H1 (cell line): ENCODE measurements around the gene ALLC. TPM values are rescaled to one million over a fixed set of nuclear protein-coding genes. Genes with fewer than 3 reads are reported as not detected.

ENCODE experiments used
- CTCF ChIA-PET: fragments of 300-600 bp; sonication (Branson Sonifier 250); formaldehyde crosslinking; loops from one replicate; lab custom pipeline; 2021; ENCODE audit not compliant: partially characterized antibody; lab: Charles Lee
- POLR2A ChIA-PET: fragments of 300-600 bp; sonication (Branson Sonifier 250); formaldehyde crosslinking; loops from one replicate; lab custom pipeline; 2021; ENCODE audit warnings: inconsistent platforms; ENCODE audit not compliant: partially characterized antibody; lab: Charles Lee
- DNase-seq, 2 experiments: peaks; one replicate each; pipeline versions ENCODE4 v3.0.0 to v3.0.0-alpha.2; 2010 to 2022; ENCODE audit warnings: low spot score in 2 of 2, low read depth in 1 of 2, mixed read lengths in 1 of 2
- FAIRE-seq: peaks from 2 replicates; lab custom pipeline; 2011; peaks lifted over from hg19 to GRCh38; lab: Jason Lieb, UNC
- H2AFZ ChIP-seq: 2 replicates; pipeline ENCODE4 v1.8.1; 2012; ENCODE audit warnings: low read length, inconsistent platforms
- H2AK5ac ChIP-seq: 2 replicates; pipeline ENCODE4 v1.6.1; 2013; ENCODE audit warnings: low read depth, low read length
- H2BK120ac ChIP-seq: replicated peaks from 2 replicates; pipeline ENCODE3; 2013; ENCODE audit warnings: low read depth, low read length, inconsistent platforms
- H2BK12ac ChIP-seq: 2 replicates; pipeline ENCODE4 v1.6.1; 2013; ENCODE audit warnings: low read depth, low read length
- H2BK15ac ChIP-seq: 2 replicates; pipeline ENCODE4 v1.6.1; 2013; ENCODE audit warnings: low read length
- H2BK20ac ChIP-seq: 2 replicates; pipeline ENCODE4 v1.6.1; 2013; ENCODE audit warnings: low read length
- H2BK5ac ChIP-seq: 2 replicates; pipeline ENCODE4 v1.6.1; 2013; ENCODE audit warnings: low read depth, low read length
- H3K14ac ChIP-seq: 2 replicates; pipeline ENCODE4 v1.6.1; 2013; ENCODE audit warnings: inconsistent platforms; ENCODE audit not compliant: insufficient read length
- H3K18ac ChIP-seq: 2 replicates; pipeline ENCODE4 v1.6.1; 2013; ENCODE audit warnings: low read length; ENCODE audit errors: extremely low read depth
- H3K23ac ChIP-seq: 2 replicates; pipeline ENCODE4 v1.6.1; 2013; ENCODE audit warnings: inconsistent platforms; ENCODE audit not compliant: insufficient read length
- H3K23me2 ChIP-seq: 2 replicates; pipeline ENCODE4 v1.6.1; 2013; ENCODE audit warnings: low read depth, low read length
- H3K27ac ChIP-seq: 2 replicates; pipeline ENCODE4 v1.6.1; 2011; ENCODE audit warnings: low read depth, low read length, inconsistent platforms
- H3K27me3 ChIP-seq, 4 experiments: replicated peaks in 1 of 4; 1 replicate in 1 of 4; 2 replicates in 3 of 4; pipeline versions ENCODE4 v1.6.1 to v1.8.1; 2011 to 2013; ENCODE audit warnings: low read length in 3 of 4, mild to moderate bottlenecking in 3 of 4, inconsistent platforms in 2 of 4, mixed read lengths in 2 of 4, moderate library complexity in 1 of 4; ENCODE audit not compliant: control insufficient read depth in 3 of 4, insufficient read depth in 3 of 4; ENCODE audit errors: extremely low read depth in 1 of 4
- H3K36me3 ChIP-seq, 4 experiments: 2 replicates each; pipeline versions ENCODE4 v1.6.1 to v1.8.1; 2011 to 2013; ENCODE audit warnings: mild to moderate bottlenecking in 4 of 4, low read length in 3 of 4, moderate library complexity in 2 of 4, control low read depth in 1 of 4, inconsistent platforms in 1 of 4; ENCODE audit not compliant: insufficient read depth in 4 of 4, control insufficient read depth in 2 of 4
- H3K4ac ChIP-seq: replicated peaks from 2 replicates; pipeline ENCODE3; 2013; ENCODE audit warnings: low read length, low read depth, mixed read lengths, inconsistent platforms; ENCODE audit not compliant: insufficient read length
- H3K4me1 ChIP-seq, 4 experiments: replicated peaks in 1 of 4; 1 replicate in 1 of 4; 2 replicates in 3 of 4; pipeline versions ENCODE4 v1.6.1 to v1.8.1; 2011 to 2013; ENCODE audit warnings: low read length in 3 of 4, inconsistent platforms in 2 of 4, mixed read lengths in 1 of 4; ENCODE audit not compliant: insufficient read depth in 4 of 4, control insufficient read depth in 3 of 4
- H3K4me2 ChIP-seq, 2 experiments: 2 replicates each; pipeline versions ENCODE4 v1.6.1 to v1.8.1; 2011 to 2013; ENCODE audit warnings: low read depth in 2 of 2, low read length in 2 of 2, control low read depth in 1 of 2, inconsistent platforms in 1 of 2, mild to moderate bottlenecking in 1 of 2; ENCODE audit not compliant: insufficient read depth in 1 of 2
- H3K4me3 ChIP-seq, 4 experiments: fragments of 200-600, 300-600 bp in 1 of 4; sonication (generic), shearing (Covaris generic), sonication (Bioruptor Twin) in 1 of 4; 2 replicates each; pipeline versions ENCODE4 v1.5.1 to v1.8.1; 2011 to 2016; ENCODE audit warnings: low read length in 4 of 4, low read depth in 3 of 4, control low read depth in 2 of 4, inconsistent platforms in 2 of 4, mild to moderate bottlenecking in 2 of 4, mixed read lengths in 1 of 4, moderate library complexity in 1 of 4; ENCODE audit not compliant: insufficient read depth in 2 of 4; ENCODE audit errors: extremely low read depth in 1 of 4
- H3K56ac ChIP-seq: replicated peaks from 2 replicates; pipeline ENCODE3; 2013; ENCODE audit warnings: low read depth, mild to moderate bottlenecking, mixed read lengths, low read length, inconsistent platforms; ENCODE audit not compliant: insufficient read length
- H3K79me1 ChIP-seq: 2 replicates; pipeline ENCODE4 v1.6.1; 2013; ENCODE audit warnings: low read depth, low read length, control low read depth
- H3K79me2 ChIP-seq, 2 experiments: 2 replicates each; pipeline versions ENCODE4 v1.6.1 to v1.8.1; 2012 to 2013; ENCODE audit warnings: low read length in 2 of 2, mild to moderate bottlenecking in 2 of 2, inconsistent platforms in 1 of 2; ENCODE audit not compliant: insufficient read depth in 2 of 2, control insufficient read depth in 1 of 2
- H3K9ac ChIP-seq, 4 experiments: replicated peaks in 1 of 4; 1 replicate in 1 of 4; 2 replicates in 3 of 4; pipeline versions ENCODE4 v1.6.1 to v1.8.1; 2011 to 2013; ENCODE audit warnings: low read depth in 3 of 4, low read length in 3 of 4, control low read depth in 2 of 4, mild to moderate bottlenecking in 2 of 4, moderate library complexity in 2 of 4, inconsistent platforms in 1 of 4; ENCODE audit errors: extremely low read depth in 1 of 4
- H3K9me3 ChIP-seq, 2 experiments: 2 replicates each; pipeline versions ENCODE4 v1.6.1 to v1.8.1; 2012 to 2013; ENCODE audit warnings: mild to moderate bottlenecking in 2 of 2, moderate library complexity in 2 of 2, control low read depth in 1 of 2, inconsistent platforms in 1 of 2, low read depth in 1 of 2, low read length in 1 of 2, mixed read lengths in 1 of 2; ENCODE audit not compliant: insufficient read depth in 2 of 2
- H4K20me1 ChIP-seq, 2 experiments: replicated peaks in 1 of 2; 2 replicates each; pipeline versions ENCODE3 to v1.8.1; 2011 to 2013; ENCODE audit warnings: inconsistent platforms in 2 of 2, low read length in 2 of 2, mild to moderate bottlenecking in 1 of 2; ENCODE audit not compliant: insufficient read depth in 2 of 2, control insufficient read depth in 1 of 2
- H4K5ac ChIP-seq: 2 replicates; pipeline ENCODE4 v1.6.1; 2013; ENCODE audit warnings: low read length, low read depth, mixed read lengths, inconsistent platforms; ENCODE audit not compliant: insufficient read length
- H4K8ac ChIP-seq: 2 replicates; pipeline ENCODE4 v1.8.0; 2013; ENCODE audit warnings: mild to moderate bottlenecking, moderate library complexity, low read length, inconsistent platforms; ENCODE audit not compliant: insufficient read depth; ENCODE audit errors: extremely low read depth
- H4K91ac ChIP-seq: replicated peaks from 2 replicates; pipeline ENCODE3; 2013; ENCODE audit warnings: low read length, mixed read lengths, inconsistent platforms; ENCODE audit not compliant: insufficient read length
- ASH2L ChIP-seq: fragments of 200-600, 300-600 bp; sonication (generic); IDR thresholded peaks from one replicate; pipeline ENCODE4 v1.7.1; 2017; ENCODE audit warnings: low read length
- BRCA1 ChIP-seq: IDR thresholded peaks from 2 replicates; pipeline ENCODE4 v1.6.1; 2012; ENCODE audit warnings: low read depth, low read length, improper control_type of control experiment
- CHD2 ChIP-seq: IDR thresholded peaks from 2 replicates; pipeline ENCODE4 v1.6.1; 2012; ENCODE audit warnings: low read length, improper control_type of control experiment
- EP300 ChIP-seq, 2 experiments: IDR thresholded peaks; 1 replicate in 1 of 2; 2 replicates in 1 of 2; pipeline ENCODE4 v1.6.1; 2011 to 2012; ENCODE audit warnings: low read depth in 2 of 2, low read length in 2 of 2, mild to moderate bottlenecking in 2 of 2, borderline replicate concordance in 1 of 2, inconsistent platforms in 1 of 2, moderate library complexity in 1 of 2
- GABPA ChIP-seq: IDR thresholded peaks from 2 replicates; pipeline ENCODE4 v1.6.1; 2011; ENCODE audit warnings: mild to moderate bottlenecking, low read length, moderate library complexity, borderline replicate concordance; ENCODE audit not compliant: insufficient read depth
- HDAC6 ChIP-seq: IDR thresholded peaks from one replicate; pipeline ENCODE4 v1.7.1; 2012; ENCODE audit warnings: low read depth, mild to moderate bottlenecking, inconsistent platforms, low read length, moderate library complexity
- JUN ChIP-seq: IDR thresholded peaks from 2 replicates; pipeline ENCODE4 v1.6.1; 2011; ENCODE audit warnings: low read depth, mild to moderate bottlenecking, improper control_type of control experiment, low read length
- KDM4A ChIP-seq: IDR thresholded peaks from one replicate; pipeline ENCODE4 v1.7.1; 2012; ENCODE audit warnings: low read depth, mild to moderate bottlenecking, moderate library complexity, low read length, inconsistent platforms; ENCODE audit not compliant: severe bottlenecking
- KDM5A ChIP-seq: fragments of 200-600 bp; IDR thresholded peaks from 2 replicates; pipeline ENCODE4 v1.7.1; 2012; ENCODE audit warnings: mild to moderate bottlenecking, low read length, inconsistent platforms, mixed read lengths
- RXRA ChIP-seq: IDR thresholded peaks from 2 replicates; pipeline ENCODE4 v1.6.1; 2011; ENCODE audit warnings: low read depth, mild to moderate bottlenecking, low read length, moderate library complexity; ENCODE audit not compliant: insufficient read depth
- SRF ChIP-seq: IDR thresholded peaks from 2 replicates; pipeline ENCODE4 v1.6.1; 2011; ENCODE audit warnings: mild to moderate bottlenecking, low read depth, low read length, moderate library complexity
- SUZ12 ChIP-seq: fragments of 200-600 bp; sonication (generic); IDR thresholded peaks from 2 replicates; pipeline ENCODE4 v1.6.1; 2012; ENCODE audit warnings: mild to moderate bottlenecking, inconsistent platforms, low read length, moderate library complexity, mixed read lengths
- TCF12 ChIP-seq: IDR thresholded peaks from 2 replicates; pipeline ENCODE4 v1.6.1; 2011; ENCODE audit warnings: low read depth, mild to moderate bottlenecking, low read length
- TEAD4 ChIP-seq: IDR thresholded peaks from 2 replicates; pipeline ENCODE4 v1.6.1; 2012; ENCODE audit warnings: low read depth, low read length, inconsistent platforms, mixed read lengths
- WGBS, 2 experiments: shearing (Covaris generic) in 1 of 2; methylation state at CpG; one replicate each; pipeline versions ENCODE4 v1.1.6 to v1.1.7; 2013 to 2015; ENCODE audit warnings: low lambda C conversion rate in 2 of 2, mixed read lengths in 2 of 2, inconsistent platforms in 1 of 2, low coverage in 1 of 2, missing lambda C conversion rate in 1 of 2; ENCODE audit not compliant: insufficient replicate concordance in 2 of 2, insufficient coverage in 1 of 2, insufficient read length in 1 of 2; ENCODE audit errors: extremely low coverage in 1 of 2, missing lambda C conversion rate in 1 of 2; 5-methylcytosine and 5-hydroxymethylcytosine counted together
- polyA plus RNA-seq, 7 experiments: library from polyadenylated mRNA; depleted of rRNA in 3 of 7; stranded (reverse) in 5 of 7; unstranded in 2 of 7; fragments of >200 nt in 5 of 7; fragments of 200-250 nt in 2 of 7; gene quantifications; 1 replicate in 5 of 7; 2 replicates in 1 of 7; 4 replicates in 1 of 7; pipeline versions ENCODE4 v1.2.1 to v1.2.3, GENCODE V29; 2011 to 2013; ENCODE audit warnings: missing spikeins in 2 of 7, mixed read lengths in 2 of 7
- total RNA-seq: library from RNA; stranded (reverse); fragmentation: NEBNext Ultra II Directional; extraction: Animal tissue kit (Norgen Biotek cat#: 25700); gene quantifications from 2 replicates; pipeline ENCODE4 v1.2.1, GENCODE V29; 2021

Gene ALLC
- total and polyA plus RNA-seq, 2 of the 8 experiments (the other 6 are each of a cell fraction or from before 2014, with no cell fraction given), result not detected

- WGBS, 2 experiments, result 90% methylated on average over 2 of the region's 2 CpGs; no CpG with 5 or more reads in 1 of the 2 experiments
- no peak overlapping the region for H3K4ac ChIP-seq
- no peak for FAIRE-seq
- no peak overlapping the region for H4K8ac ChIP-seq
- no peak overlapping the region for H3K27ac ChIP-seq
- H3K23me2 ChIP-seq, result peaks cover 4% of the 10 kb centered on the region; the same call in 1 of the 2 replicates
- H4K91ac ChIP-seq, result no peak overlapping the region
- H4K5ac ChIP-seq, result no peak overlapping the region
- no peaks in the 10 kb centered on the region for H4K20me1 ChIP-seq
- H3K79me1 ChIP-seq, result no peaks in the 10 kb centered on the region
- H3K36me3 ChIP-seq, result no peaks in the 10 kb centered on the region
- H2BK20ac ChIP-seq, result no peak overlapping the region
- H3K9me3 ChIP-seq, result peaks cover 0 to 8% of the 10 kb centered on the region in 2 experiments; a peak in 1 of 4 replicates
- no peak overlapping the region for H2BK120ac ChIP-seq
- no peak overlapping the region for H2AFZ ChIP-seq
- DNase-seq, result no peak
- peaks cover 5 to 17% (median 9%) of the 10 kb centered on the region in 4 experiments; a peak in 6 of 7 replicates for H3K27me3 ChIP-seq
- H3K9ac ChIP-seq, result no peak overlapping the region
- no peak overlapping the region for H3K18ac ChIP-seq
- ChIA-PET POLR2A (no interaction called here), CTCF (interaction anchor here (1.7 kb wide), 1 partner anchor 13 kb away, joined by 3 read pairs; no protein-coding TSS in a partner anchor)
- no peak overlapping the region for H3K23ac ChIP-seq
- no peak overlapping the region for H2AK5ac ChIP-seq
- no peak overlapping the region for H2BK12ac ChIP-seq
- H3K4me2 ChIP-seq, result no peak overlapping the region
- peaks cover 0 to 3% (median 1%) of the 10 kb centered on the region in 4 experiments; a peak in 4 of 7 replicates for H3K4me1 ChIP-seq
- H3K79me2 ChIP-seq, result no peaks in the 10 kb centered on the region
- H3K56ac ChIP-seq, result no peak overlapping the region
- H3K4me3 ChIP-seq, result no peak overlapping the region
- H2BK15ac ChIP-seq, result no peak overlapping the region
- no peak overlapping the region for H3K14ac ChIP-seq
- H2BK5ac ChIP-seq, result no peak overlapping the region
- no peak for TF ChIP-seq JUN
- TF ChIP-seq SRF, result no peak
- TF ChIP-seq BRCA1, result no peak
- TF ChIP-seq EP300 (IDR thresholded peaks at IDR 0.05; ENCODE audit: borderline replicate concordance in 1 of 2, low read depth in 2 of 2, low read length in 2 of 2), result no peak
- no peak for TF ChIP-seq KDM4A
- TF ChIP-seq CHD2, result no peak
- TF ChIP-seq SUZ12, result no peak
- no peak for TF ChIP-seq RXRA
- no peak for TF ChIP-seq GABPA
- TF ChIP-seq TCF12, result no peak
- TF ChIP-seq TEAD4, result no peak
- no peak for TF ChIP-seq ASH2L
- TF ChIP-seq HDAC6, result no peak
- TF ChIP-seq KDM5A, result no peak
Observed at GRCh38 chr2:3705782-3706181, 47.8 kb downstream of the ALLC start.
